Right lung (tissue), 5 donors: ENCODE results near the gene AFAP1. TPM values are rescaled to one million over a fixed set of nuclear protein-coding genes. Genes with fewer than 3 reads are reported as not detected.
A peak's percentile ranks its signal among the peaks of the same experiment; 100 is the strongest.

Experiments
- DNase-seq, 2 donors: peaks; one replicate each; pipeline ENCODE4 v3.0.0-alpha.2; 2013
- polyA plus RNA-seq, 5 donors: library from polyadenylated mRNA; unstranded; fragments of 120-200 nt; gene quantifications; one replicate each; pipeline versions ENCODE4 v1.2.1 to v1.2.3, GENCODE V29; 2013; ENCODE audit warnings: inconsistent platforms in 1 of 5, low replicate concordance in 1 of 5; ENCODE audit not compliant: insufficient read length in 5 of 5, insufficient read depth in 1 of 5

AFAP1 gene
- polyA plus RNA-seq, 5 donors: 20.4 to 28.0 (median 24.3) TPM

DNA sequence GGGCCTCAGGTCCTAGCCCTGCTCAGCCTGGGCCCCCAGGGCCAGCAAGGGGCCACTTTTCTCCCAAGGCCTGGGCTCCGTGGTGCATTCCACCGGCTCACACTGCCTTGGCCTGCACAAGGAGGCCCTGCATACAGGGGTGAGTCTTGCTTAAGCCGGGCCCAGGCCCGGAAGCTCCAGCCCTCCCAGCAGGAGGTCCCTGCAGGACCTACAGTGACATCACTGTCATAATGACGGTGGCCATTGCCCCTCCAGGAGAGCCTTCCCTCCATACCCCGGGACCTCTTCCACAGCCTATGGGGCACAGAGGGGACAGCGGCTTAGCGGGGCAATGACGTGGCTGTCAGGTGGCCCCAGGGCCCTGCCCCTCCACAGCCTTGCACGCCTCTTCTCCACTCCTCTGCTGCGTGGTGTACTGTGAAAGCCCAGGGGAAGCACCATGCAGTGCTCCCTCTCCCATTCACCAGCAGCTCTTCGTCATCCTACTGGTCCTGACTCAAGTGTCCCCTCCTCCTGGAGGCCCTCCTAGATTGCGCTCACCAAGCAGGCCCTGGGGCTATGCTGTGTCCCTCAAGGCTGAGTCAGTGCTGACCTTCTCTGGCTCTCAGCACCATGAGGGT is 32.3 kb upstream of the AFAP1 start:
- no peak for DNase-seq

DNA sequence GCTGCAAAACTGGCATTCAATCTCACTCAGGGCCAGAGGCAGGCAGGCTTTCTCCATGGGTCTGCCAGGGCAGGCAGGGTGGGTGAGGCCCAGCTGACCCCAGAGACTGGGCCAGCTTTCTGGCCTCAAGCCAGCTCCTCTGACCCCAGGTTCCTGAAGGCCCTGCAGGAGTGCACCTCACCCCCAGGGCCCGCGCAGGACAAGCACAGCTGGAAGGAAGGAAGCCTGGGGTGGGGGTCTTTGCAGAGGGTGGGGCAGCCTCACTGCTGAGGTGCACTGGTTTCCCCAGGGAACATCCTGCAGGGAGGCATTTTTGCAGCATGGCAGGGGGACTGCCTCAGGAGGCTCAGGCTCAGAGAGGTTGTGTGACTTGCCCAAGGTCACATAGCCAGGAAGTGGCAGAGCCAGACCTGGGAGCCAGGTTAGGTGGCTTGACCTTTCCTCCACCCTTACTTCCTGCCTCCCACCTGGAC is 31.5 kb upstream of the AFAP1 start:
- DNase-seq: no peak

GRCh38 chr4:7970361-7970946 is 30.8 kb upstream of the AFAP1 start:
- DNase-seq: no peak

DNA sequence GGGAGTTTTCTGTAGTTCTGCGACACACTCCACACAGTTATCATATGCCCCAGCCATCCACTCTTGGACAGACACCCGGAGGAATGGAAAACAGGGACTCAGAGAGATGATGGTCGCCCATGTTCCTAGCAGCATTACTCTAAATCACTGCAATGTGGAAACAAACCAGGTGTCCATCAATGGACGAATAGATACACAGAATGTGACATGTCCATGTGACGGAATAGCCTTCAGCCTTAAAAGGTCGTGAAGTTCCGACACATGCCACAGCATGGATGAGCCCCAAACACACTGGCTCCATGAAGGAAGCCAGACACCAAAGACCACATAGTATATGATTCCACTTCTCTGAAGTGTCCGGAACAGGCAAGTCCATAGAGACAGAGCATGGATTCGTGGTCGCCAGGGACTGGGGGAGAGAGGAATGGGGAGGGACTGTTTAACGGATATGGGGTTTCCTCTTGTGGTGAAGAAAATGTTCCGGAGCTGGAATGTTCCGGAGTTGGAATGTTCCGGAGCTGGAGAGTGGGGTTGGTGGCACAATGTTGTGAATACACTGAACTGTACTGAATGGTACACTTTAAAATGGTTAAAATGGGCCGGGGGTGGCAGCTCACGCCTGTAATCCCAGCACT is 28.7 kb upstream of the AFAP1 start:
- DNase-seq: no peak

DNA sequence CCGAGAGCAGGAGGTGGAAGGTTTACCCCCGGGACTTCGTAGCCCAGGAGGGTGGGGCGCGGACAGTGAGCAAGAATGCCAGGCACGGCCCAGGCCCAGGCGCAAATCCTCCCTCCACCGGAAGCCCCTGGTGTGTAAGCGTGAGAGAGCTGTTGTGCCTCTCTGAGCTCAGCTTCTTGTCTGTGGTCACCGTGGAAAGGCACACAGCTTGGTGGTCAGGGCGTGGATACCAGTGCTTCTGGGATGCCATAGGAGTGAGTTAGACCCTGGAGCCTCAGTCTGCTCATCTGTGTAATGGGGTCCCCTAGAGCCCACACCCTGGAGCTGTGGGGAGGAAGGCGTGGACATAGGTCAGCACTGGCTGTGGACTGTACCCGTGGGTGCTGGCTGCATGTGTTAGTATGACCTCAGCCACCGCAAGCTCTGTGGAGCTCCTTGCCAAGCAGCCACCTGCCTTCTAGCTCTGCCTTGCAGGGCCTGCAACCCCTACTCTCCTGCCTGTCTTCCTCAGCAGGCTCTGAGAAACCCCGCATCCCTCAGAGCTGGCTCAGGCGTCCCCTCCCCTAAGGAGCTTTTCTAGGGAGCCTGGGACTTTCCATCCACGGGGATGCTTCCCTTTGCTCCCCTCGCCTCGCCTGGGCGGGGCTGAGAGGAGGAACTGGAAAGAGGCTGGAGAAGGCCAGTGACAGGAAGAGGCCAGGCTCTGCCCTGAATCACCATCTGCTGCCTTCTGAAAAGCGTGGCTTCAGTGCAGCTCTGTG is 28.0 kb upstream of the AFAP1 start:
- DNase-seq: no peak

- no peak for DNase-seq
Observed at GRCh38 chr4:7967063-7967440, 27.4 kb upstream of the AFAP1 start.

DNA sequence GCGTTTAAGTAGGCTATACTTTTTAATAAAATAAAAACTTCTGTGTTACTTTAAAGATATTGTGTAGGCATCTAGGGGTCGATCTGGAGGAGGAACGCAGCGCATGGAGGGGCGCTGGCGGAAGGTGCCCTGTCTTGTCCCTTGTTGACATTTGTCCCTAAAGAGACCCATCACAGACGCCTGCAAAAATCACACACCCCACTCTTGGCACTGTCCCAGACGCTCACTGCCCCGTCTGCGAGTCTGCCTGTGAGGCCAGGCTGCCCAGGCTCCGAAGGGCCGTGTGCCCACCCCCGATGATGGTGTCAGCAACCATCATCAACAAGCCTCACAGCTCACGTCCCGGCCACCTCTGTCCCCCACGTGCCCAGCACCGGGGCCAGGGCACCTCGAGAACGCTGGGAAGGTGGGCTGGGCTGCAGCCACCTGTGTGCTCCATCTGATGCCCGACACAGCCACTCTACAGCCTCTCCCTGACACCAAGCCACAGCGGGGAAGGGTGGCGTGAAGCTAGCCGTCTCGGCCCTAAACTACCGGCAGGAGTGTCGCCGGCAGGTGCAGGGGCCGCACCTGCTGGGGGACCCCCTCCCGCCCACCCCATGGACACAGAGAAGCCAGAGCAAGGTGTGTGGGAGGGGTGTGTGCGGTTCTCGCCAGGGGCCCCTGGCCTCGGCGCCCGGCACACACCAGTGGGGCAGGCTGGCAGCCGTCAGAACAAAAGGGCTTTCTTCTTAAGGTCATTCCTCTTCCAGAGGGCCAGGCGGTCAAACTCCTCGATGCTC is 26.8 kb upstream of the AFAP1 start:
- no peak for DNase-seq

DNA sequence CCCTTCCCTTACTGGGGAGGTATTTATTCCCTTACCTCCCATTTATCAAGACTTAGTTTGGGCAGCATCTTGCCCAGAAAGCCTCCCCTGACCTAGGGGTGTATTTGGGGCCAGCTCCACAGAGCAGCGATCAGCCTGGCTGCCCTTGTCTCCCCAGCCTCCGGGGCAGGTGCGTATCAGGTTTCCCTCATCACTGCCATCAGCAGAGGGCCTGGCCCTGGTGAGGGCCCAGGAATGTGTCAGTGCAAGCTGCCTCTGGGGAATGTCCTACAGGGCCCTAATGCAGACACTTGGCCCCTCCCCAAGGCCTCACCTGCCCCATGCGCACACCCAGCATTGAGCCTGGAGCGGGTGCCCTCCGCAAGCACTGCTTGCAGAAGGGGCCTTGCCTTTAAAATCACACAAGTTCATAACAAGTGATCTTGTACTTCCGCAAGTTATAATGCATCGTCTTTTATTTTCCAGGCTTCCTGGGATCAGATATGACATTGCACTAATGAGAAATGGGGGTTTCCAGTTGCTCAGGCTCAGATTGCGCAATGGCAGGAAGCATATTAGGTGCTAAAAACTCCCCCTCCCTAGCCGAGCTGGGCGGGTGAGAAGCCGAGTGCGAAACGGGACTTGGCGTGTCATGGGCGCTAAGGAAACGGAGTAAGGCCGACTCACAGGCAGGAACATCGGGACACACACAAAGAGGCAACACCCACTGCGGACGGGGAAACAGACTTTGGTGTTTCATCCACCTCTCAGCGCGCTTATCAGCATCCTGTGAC is 25.4 kb upstream of the AFAP1 start:
- DNase-seq: peak; percentile 83 to 86

DNA sequence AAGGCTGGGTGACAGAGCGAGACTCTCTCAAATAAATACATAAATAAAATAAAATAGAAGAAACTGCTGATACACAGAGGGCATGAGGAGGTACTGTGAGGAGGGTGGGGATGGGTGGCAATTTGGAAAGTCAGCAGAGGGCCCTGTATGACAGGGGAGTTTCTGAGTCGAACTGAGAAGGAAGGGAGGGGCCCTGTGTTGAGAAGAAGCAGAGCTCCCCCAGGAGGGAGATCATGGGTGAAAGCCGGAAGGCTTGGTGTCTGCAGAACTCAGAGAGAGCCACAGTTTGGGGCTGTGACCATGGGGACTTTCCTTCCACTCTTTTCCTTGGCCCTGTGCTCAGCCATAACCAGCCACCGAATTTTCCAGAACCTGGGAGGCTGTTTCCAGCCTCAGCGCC is 24.8 kb upstream of the AFAP1 start:
- no peak for DNase-seq

- no peak for DNase-seq
Observed at GRCh38 chr4:7963691-7964090, 24.0 kb upstream of the AFAP1 start.

DNA sequence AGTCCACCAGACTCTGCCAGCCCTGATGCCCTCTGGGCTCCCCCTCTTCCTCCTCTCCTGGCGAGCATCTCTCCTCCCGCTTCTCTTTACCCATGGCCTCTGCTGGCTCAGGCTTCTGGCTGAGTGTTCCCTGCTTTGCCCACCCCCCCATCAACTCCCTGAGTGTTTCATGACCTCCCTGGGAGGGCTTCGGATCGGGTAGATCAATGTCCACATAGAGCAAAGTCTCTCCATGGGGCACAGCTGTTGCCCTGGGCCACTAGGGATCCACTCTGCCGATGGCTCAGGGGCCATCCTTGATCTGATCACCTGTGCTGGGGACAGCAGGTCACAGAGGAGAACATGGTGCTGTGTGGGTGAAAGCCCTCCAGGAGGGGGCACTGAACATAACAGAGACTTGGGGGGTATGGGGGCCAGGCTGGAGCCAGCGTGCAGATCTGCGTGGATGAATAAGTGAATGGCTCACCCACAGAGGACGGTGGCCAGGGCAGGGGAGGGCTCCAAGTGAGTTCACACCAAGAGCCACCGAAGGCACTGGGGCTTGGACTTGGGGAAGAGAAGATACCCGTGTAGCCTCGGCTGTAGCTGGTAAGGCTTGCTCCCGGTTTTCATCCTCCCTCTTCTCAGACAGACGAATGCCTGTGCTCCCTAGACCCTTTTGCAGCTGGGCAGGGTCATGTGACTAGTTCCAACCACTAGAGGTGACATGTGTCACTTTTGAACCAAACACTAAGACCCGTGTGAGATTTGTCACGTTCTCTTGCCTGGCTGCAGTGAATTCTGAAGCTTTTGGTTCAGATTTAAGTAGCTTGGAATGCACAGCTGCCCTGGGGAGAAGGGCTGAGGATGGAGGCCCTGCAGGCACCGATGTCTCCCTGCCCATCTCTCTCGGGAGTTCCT is 23.2 kb upstream of the AFAP1 start:
- no peak for DNase-seq

GRCh38 chr4:7960790-7961655 is 21.4 kb upstream of the AFAP1 start:
- peak; percentile 82 for DNase-seq

- DNase-seq: no peak
Observed at GRCh38 chr4:7960017-7960789, 20.5 kb upstream of the AFAP1 start.

DNA sequence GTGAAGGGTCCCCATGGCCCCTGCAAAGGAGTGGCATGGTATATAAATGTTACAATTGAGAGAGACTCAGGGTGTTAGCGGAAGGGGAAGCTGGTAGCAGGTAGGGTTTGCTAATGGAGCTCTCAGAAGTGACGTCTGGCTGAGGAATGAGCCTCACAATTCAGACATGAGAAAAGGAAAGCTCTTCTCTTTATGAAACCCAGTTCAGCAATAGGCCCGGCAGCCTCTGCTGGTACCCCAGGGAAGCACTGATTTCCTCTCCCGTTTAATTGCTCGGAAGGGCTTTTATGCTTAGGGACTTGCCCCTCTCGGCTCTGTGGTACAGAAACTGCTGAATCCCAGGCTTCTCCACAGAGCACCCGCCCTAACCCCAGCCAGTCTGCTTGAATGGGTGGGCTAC is 19.4 kb upstream of the AFAP1 start:
- DNase-seq: no peak

DNA sequence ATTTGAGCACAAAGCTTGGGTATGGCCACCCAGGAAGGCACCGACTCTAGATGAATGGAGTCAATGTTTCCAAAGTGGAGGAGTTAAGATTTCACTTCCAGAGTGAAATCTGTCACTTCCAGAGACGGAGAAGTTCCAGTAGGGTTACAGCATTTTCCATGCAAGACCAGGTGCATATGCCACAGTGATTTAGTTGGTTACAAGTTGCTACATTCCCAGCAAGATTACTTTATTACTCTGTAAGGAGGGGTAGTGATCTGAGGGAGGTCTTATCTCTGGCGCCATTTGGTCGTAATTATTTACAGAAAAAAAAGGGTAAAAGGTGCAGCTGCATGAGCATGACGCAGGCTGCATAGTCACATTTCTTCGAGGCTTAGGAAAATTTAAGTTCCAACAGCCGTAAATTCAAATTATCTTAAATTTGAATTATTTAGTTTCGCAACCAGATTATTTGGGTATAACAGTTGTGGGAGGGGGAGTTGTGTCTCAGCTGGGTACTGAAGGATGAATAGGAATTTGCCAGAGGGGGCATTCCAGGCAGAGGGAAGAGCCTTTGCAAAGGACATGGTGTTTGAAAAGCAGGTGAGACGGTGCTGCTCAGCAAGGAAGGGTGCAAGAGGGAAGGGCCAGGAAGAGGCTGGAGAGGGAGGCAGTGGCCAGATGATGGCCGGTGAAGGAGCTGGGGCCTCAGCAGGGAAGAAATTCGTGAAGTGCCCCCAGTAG is 17.4 kb upstream of the AFAP1 start:
- no peak for DNase-seq

- no peak for DNase-seq
Observed at GRCh38 chr4:7956270-7956808, 16.7 kb upstream of the AFAP1 start.

DNA sequence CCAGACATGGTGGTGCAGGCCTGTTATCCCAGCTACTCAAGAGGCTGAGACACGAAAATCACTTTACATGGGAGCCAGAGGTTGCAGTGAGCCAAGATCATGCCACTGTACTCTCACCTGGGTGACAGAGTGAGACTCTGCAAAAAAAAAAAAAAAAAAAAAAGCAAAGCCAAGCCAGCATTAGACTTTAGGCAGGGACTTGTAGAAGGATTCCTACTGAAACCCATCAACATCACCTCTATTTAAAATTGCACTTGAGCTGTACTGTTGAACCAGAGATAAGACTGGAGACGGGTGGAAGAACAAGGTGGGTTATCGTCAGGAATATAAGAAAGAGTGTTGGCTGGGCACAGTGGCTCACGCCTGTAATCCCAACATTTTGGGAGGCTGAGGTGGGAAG is 15.7 kb upstream of the AFAP1 start:
- DNase-seq: no peak
